Measurements from ENCODE around the gene SSH2. TPM values are rescaled to one million over a fixed set of nuclear protein-coding genes. Genes with fewer than 3 reads are reported as not detected.
A peak's percentile ranks its signal among the peaks of the same experiment; 100 is the strongest.

Gene SSH2
- total and polyA plus RNA-seq, 7 donors: 18.3 to 35.1 (median 26.5) TPM

DNA sequence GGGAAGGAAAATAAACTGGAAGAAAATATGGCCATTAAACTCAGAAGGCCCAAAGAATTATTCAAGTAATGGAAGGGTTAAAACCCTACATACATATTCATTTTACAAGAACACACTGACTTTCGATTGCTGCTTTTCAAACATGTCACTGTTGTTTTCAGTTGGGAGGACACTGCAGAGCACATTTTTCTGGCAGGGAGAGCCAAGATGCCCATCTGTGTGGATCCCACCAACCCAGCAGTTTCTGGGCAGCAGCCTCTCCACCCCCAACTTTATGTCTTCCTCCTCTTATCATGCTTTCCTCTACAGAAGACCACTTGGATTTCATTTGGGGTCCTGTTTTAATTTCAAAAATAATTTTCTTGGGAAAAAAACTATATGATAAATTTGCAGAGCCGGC, 300.2 kb downstream of the SSH2 start:
- H3K36me3 ChIP-seq: peaks cover 0 to 40% (median 16%) of the 10 kb centered on the region in 4 donors
- no peaks in the 10 kb centered on the region for H3K9me3 ChIP-seq
- 74 to 76% methylated on average over 2 of the region's 2 CpGs for WGBS, 2 donors
- H3K4me3 ChIP-seq: no peak overlapping the region
- intact Hi-C loops (cut with DNase I): loop anchor here (10.0 kb wide), 1 partner anchor 305 kb away; the partner anchor contains the start of gene SSH2
- H3K27me3 ChIP-seq: no peaks in the 10 kb centered on the region
- TF ChIP-seq POLR2AphosphoS5 (IDR thresholded peaks at IDR 0.05): no peak
- TF ChIP-seq POLR2A (IDR thresholded peaks at IDR 0.05): no peak
- TF ChIP-seq, protein P1, sequence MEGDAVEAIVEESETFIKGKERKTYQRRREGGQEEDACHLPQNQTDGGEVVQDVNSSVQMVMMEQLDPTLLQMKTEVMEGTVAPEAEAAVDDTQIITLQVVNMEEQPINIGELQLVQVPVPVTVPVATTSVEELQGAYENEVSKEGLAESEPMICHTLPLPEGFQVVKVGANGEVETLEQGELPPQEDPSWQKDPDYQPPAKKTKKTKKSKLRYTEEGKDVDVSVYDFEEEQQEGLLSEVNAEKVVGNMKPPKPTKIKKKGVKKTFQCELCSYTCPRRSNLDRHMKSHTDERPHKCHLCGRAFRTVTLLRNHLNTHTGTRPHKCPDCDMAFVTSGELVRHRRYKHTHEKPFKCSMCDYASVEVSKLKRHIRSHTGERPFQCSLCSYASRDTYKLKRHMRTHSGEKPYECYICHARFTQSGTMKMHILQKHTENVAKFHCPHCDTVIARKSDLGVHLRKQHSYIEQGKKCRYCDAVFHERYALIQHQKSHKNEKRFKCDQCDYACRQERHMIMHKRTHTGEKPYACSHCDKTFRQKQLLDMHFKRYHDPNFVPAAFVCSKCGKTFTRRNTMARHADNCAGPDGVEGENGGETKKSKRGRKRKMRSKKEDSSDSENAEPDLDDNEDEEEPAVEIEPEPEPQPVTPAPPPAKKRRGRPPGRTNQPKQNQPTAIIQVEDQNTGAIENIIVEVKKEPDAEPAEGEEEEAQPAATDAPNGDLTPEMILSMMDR (IDR thresholded peaks at IDR 0.05): no peak
- TF ChIP-seq EP300 (IDR thresholded peaks at IDR 0.05): no peak
- DNase-seq: no peak
- peaks cover 0 to 3% (median under 1%) of the 10 kb centered on the region in 4 donors for H3K4me1 ChIP-seq
- H3K27ac ChIP-seq: no peak overlapping the region

DNA sequence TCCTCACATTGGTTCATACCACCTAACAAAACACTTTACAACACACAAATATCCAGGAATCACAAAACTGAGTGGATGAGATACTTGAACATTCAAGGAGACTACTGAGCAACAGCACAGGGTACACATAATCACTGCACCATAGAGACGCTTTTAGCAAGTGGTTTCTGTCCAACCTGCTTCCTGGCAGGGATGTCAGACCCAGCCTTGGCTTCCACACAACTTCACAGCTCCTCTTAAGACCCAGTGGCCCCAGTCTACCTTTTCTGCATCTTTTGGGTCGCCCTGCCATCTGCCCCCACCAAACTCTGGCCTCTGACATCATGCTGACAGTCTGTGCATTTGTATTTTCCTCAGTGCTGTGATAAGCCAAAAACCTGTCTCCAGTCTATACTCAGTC, 301.4 kb downstream of the SSH2 start:
- no peaks in the 10 kb centered on the region for H3K9me3 ChIP-seq
- 92 to 95% methylated on average over 2 of the region's 2 CpGs for WGBS, 2 donors
- H3K27ac ChIP-seq: peak overlapping the region in 1 of 4 donors; percentile 25
- H3K4me3 ChIP-seq: no peak overlapping the region
- intact Hi-C loops (cut with DNase I): loop anchor here (10.0 kb wide), 1 partner anchor 306 kb away; the partner anchor contains the start of gene SSH2
- H3K36me3 ChIP-seq: peaks cover 0 to 35% (median 16%) of the 10 kb centered on the region in 4 donors
- DNase-seq: no peak
- TF ChIP-seq POLR2AphosphoS5 (IDR thresholded peaks at IDR 0.05) (no peak), POLR2A (IDR thresholded peaks at IDR 0.05) (no peak), EP300 (IDR thresholded peaks at IDR 0.05) (no peak)
- TF ChIP-seq, protein P1 (IDR thresholded peaks at IDR 0.05): no peak
- H3K27me3 ChIP-seq: no peaks in the 10 kb centered on the region
- peaks cover 0 to 3% (median 1%) of the 10 kb centered on the region in 4 donors for H3K4me1 ChIP-seq

DNA sequence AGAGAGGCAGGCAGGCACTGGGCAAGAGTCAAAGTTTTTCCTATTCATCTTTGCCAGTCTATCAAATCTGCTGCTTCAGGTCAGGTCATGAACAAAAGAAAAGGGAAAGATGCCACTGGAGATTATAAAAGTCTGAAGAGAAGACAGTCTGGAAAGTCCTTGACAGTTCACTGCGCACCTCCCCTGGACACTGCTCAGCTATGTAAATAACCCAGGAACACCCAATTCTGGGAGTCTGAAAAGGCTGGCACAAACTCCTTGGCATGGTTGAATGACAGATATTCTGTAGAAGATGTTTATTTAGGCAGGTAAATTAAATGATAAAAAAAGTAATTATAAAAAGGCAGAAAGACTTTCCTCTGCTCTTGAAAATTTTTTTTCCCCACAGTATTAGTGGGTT, 302.1 kb downstream of the SSH2 start:
- H3K27me3 ChIP-seq: no peaks in the 10 kb centered on the region
- H3K27ac ChIP-seq: peak overlapping the region in 1 of 4 donors; percentile 25
- intact Hi-C loops (cut with DNase I): loop anchor here (10.0 kb wide), 1 partner anchor 307 kb away; the partner anchor contains the start of gene SSH2
- WGBS, 2 donors: 89 to 93% methylated on average over 1 of the region's 1 CpG
- DNase-seq: no peak
- TF ChIP-seq, protein P1 (IDR thresholded peaks at IDR 0.05): no peak
- no peak for TF ChIP-seq POLR2AphosphoS5 (IDR thresholded peaks at IDR 0.05)
- no peak for TF ChIP-seq POLR2A (IDR thresholded peaks at IDR 0.05)
- TF ChIP-seq EP300 (IDR thresholded peaks at IDR 0.05): no peak
- peaks cover 0 to 7% (median 3%) of the 10 kb centered on the region in 4 donors for H3K4me1 ChIP-seq
- no peaks in the 10 kb centered on the region for H3K9me3 ChIP-seq
- no peak overlapping the region for H3K4me3 ChIP-seq
- H3K36me3 ChIP-seq: peaks cover 0 to 35% (median 16%) of the 10 kb centered on the region in 4 donors

DNA sequence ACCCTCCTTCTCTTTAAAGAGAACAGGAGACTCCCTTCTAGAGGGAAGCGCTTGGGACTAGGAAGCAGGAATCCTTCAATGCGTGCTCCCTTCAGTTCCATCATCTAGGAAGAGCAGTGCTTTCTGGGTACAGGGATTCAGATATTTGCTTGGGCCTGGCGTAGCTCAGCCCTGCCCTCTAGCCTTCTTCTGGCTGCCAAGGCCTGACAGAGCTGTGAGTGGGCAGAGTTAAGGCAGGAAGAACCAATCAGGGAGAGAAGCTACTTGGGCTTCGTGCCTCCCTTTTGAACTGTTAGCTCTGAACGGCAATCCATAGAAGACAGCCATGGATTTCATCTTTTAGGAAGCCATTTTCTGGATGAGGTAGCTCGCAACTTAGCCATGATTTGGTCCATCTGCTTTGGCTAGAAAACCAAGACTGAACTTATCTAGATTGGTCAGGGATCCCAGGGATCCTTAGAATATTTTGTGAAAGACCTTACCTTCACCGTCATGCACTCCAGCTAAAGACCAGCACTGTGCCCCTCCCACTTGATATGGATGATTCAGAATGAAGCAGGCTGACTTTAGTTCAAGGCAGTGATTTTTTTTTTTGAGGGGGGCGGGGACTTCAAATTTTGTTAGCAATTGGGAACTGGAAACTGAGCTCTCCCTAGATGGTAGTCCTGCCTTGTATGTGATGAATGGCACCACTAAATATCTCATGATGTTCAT, 304.8 kb downstream of the SSH2 start:
- intact Hi-C loops (cut with DNase I): loop anchor here (10.0 kb wide), 1 partner anchor 310 kb away; the partner anchor contains the start of gene SSH2
- no peaks in the 10 kb centered on the region for H3K27me3 ChIP-seq
- no peaks in the 10 kb centered on the region for H3K9me3 ChIP-seq
- no peak for TF ChIP-seq POLR2AphosphoS5 (IDR thresholded peaks at IDR 0.05)
- no peak for TF ChIP-seq EP300 (IDR thresholded peaks at IDR 0.05)
- TF ChIP-seq, protein P1 (IDR thresholded peaks at IDR 0.05): no peak
- no peak for TF ChIP-seq POLR2A (IDR thresholded peaks at IDR 0.05)
- no peak overlapping the region for H3K4me3 ChIP-seq
- DNase-seq: peak; percentile 41
- H3K36me3 ChIP-seq: peaks cover 0 to 9% (median 0%) of the 10 kb centered on the region in 4 donors
- H3K4me1 ChIP-seq: peaks cover 0 to 32% (median 17%) of the 10 kb centered on the region in 4 donors
- 89 to 90% methylated on average over 8 of the region's 8 CpGs for WGBS, 2 donors
- peak overlapping the region in 1 of 4 donors; percentile 29 for H3K27ac ChIP-seq
